Trophoblast cell (in vitro differentiated cells and primary cell): Measurements from ENCODE around the gene PLEKHJ1.

Experiments
- DNase-seq, 2 donors: peaks; one replicate each; pipeline ENCODE4 v3.0.0-alpha.2; 2016
- H2AFZ ChIP-seq: 2 replicates; pipeline ENCODE4 v1.6.1; 2013; ENCODE audit warnings: low read length, moderate library complexity, mild to moderate bottlenecking; ENCODE audit not compliant: insufficient read depth, poor library complexity
- H2AK5ac ChIP-seq: 2 replicates; pipeline ENCODE4 v1.6.1; 2013; ENCODE audit warnings: mild to moderate bottlenecking, low read length
- H2BK120ac ChIP-seq: 2 replicates; pipeline ENCODE4 v1.6.1; 2013; ENCODE audit warnings: low read length, mild to moderate bottlenecking, moderate library complexity; ENCODE audit not compliant: insufficient read depth, poor library complexity
- H2BK12ac ChIP-seq: 2 replicates; pipeline ENCODE4 v1.6.1; 2013; ENCODE audit warnings: mild to moderate bottlenecking, low read length, moderate library complexity
- H2BK5ac ChIP-seq: 2 replicates; pipeline ENCODE4 v1.6.1; 2013; ENCODE audit warnings: low read length, low read depth, moderate library complexity, mild to moderate bottlenecking; ENCODE audit not compliant: poor library complexity
- H3K14ac ChIP-seq: 2 replicates; pipeline ENCODE4 v1.6.1; 2013; ENCODE audit warnings: mild to moderate bottlenecking, low read length
- H3K18ac ChIP-seq: 2 replicates; pipeline ENCODE4 v1.6.1; 2013; ENCODE audit warnings: mild to moderate bottlenecking, low read length
- H3K23ac ChIP-seq: 2 replicates; pipeline ENCODE4 v1.6.1; 2013; ENCODE audit warnings: low read length
- H3K27ac ChIP-seq: 2 replicates; pipeline ENCODE4 v1.5.1; 2013; ENCODE audit warnings: low read depth, mild to moderate bottlenecking, inconsistent platforms, low read length, moderate library complexity
- H3K27me3 ChIP-seq: 2 replicates; pipeline ENCODE4 v1.6.1; 2013; ENCODE audit warnings: inconsistent platforms, mild to moderate bottlenecking, low read length, moderate library complexity; ENCODE audit not compliant: insufficient read depth
- H3K36me3 ChIP-seq, 2 experiments: 1 replicate in 1 of 2; 2 replicates in 1 of 2; pipeline ENCODE4 v1.6.1; 2013; ENCODE audit warnings: low read length in 2 of 2, mild to moderate bottlenecking in 2 of 2, moderate library complexity in 1 of 2; ENCODE audit not compliant: insufficient read depth in 2 of 2, control insufficient read depth in 1 of 2
- H3K4ac ChIP-seq: 2 replicates; pipeline ENCODE4 v1.6.1; 2013; ENCODE audit warnings: low read depth, mild to moderate bottlenecking, low read length, moderate library complexity
- H3K4me1 ChIP-seq, 2 experiments: 1 replicate in 1 of 2; 2 replicates in 1 of 2; pipeline ENCODE4 v1.6.1; 2013; ENCODE audit warnings: low read length in 2 of 2, mild to moderate bottlenecking in 2 of 2, moderate library complexity in 1 of 2; ENCODE audit not compliant: insufficient read depth in 2 of 2, control insufficient read depth in 1 of 2
- H3K4me2 ChIP-seq: 2 replicates; pipeline ENCODE4 v1.6.1; 2013; ENCODE audit warnings: inconsistent platforms, mild to moderate bottlenecking, low read length, moderate library complexity
- H3K4me3 ChIP-seq: 2 replicates; pipeline ENCODE4 v1.5.1; 2013; ENCODE audit warnings: mild to moderate bottlenecking, low read depth, low read length, inconsistent platforms
- H3K79me1 ChIP-seq: one replicate; pipeline ENCODE4 v1.6.1; 2013; ENCODE audit warnings: low read length
- H3K79me2 ChIP-seq: 2 replicates; pipeline ENCODE4 v1.6.1; 2013; ENCODE audit warnings: low read length, mild to moderate bottlenecking; ENCODE audit not compliant: control insufficient read depth, insufficient read depth, poor library complexity
- H3K9ac ChIP-seq: 2 replicates; pipeline ENCODE4 v1.6.1; 2013; ENCODE audit warnings: mild to moderate bottlenecking, low read length
- H3K9me3 ChIP-seq: 2 replicates; pipeline ENCODE4 v1.6.1; 2013; ENCODE audit warnings: low read depth, mild to moderate bottlenecking, control low read depth, inconsistent platforms, low read length; ENCODE audit not compliant: insufficient read depth
- H4K12ac ChIP-seq: 2 replicates; pipeline ENCODE4 v1.6.1; 2013; ENCODE audit warnings: low read depth, mild to moderate bottlenecking, low read length, moderate library complexity
- H4K8ac ChIP-seq: 2 replicates; pipeline ENCODE4 v1.6.1; 2013; ENCODE audit warnings: low read depth, mild to moderate bottlenecking, low read length, moderate library complexity
- H4K91ac ChIP-seq: one replicate; pipeline ENCODE4 v1.6.1; 2013; ENCODE audit warnings: low read depth, mild to moderate bottlenecking, low read length, moderate library complexity
- WGBS: extraction: QIAGEN DNeasy Blood & Tissue Kit; methylation state at CpG from one replicate; pipeline ENCODE4 v1.1.7; 2013; ENCODE audit warnings: missing lambda C conversion rate; ENCODE audit not compliant: insufficient read length, insufficient coverage; ENCODE audit errors: extremely low coverage; 5-methylcytosine and 5-hydroxymethylcytosine counted together

The PLEKHJ1 gene

GRCh38 chr19:2191456-2192310 lies 44.4 kb downstream of the PLEKHJ1 start:
- no peak overlapping the region for H3K18ac ChIP-seq
- H4K8ac ChIP-seq, result no peak overlapping the region
- H3K9ac ChIP-seq, result no peak overlapping the region
- no peak overlapping the region for H3K4ac ChIP-seq
- H3K23ac ChIP-seq, result no peak overlapping the region
- H4K91ac ChIP-seq, result no peak overlapping the region
- H3K9me3 ChIP-seq, result peaks cover 5% of the 10 kb centered on the region
- no peak overlapping the region for H2AK5ac ChIP-seq
- no peak overlapping the region for H2BK120ac ChIP-seq
- no peak overlapping the region for H3K4me2 ChIP-seq
- no peaks in the 10 kb centered on the region for H3K79me1 ChIP-seq
- no peaks in the 10 kb centered on the region for H3K27me3 ChIP-seq
- H3K79me2 ChIP-seq, result no peaks in the 10 kb centered on the region
- H3K27ac ChIP-seq, result no peak overlapping the region
- H2BK5ac ChIP-seq, result no peak overlapping the region
- H3K4me3 ChIP-seq, result no peak overlapping the region
- no peak overlapping the region for H4K12ac ChIP-seq
- DNase-seq, result no peak
- no peak overlapping the region for H2AFZ ChIP-seq
- H3K36me3 ChIP-seq, result peaks cover 72 to 73% of the 10 kb centered on the region in 2 experiments
- H2BK12ac ChIP-seq, result no peak overlapping the region
- H3K14ac ChIP-seq, result no peak overlapping the region
- WGBS, result no CpG with 5 or more reads among the region's 32 CpGs
- H3K4me1 ChIP-seq, result peaks cover 1 to 2% of the 10 kb centered on the region in 2 experiments

DNA sequence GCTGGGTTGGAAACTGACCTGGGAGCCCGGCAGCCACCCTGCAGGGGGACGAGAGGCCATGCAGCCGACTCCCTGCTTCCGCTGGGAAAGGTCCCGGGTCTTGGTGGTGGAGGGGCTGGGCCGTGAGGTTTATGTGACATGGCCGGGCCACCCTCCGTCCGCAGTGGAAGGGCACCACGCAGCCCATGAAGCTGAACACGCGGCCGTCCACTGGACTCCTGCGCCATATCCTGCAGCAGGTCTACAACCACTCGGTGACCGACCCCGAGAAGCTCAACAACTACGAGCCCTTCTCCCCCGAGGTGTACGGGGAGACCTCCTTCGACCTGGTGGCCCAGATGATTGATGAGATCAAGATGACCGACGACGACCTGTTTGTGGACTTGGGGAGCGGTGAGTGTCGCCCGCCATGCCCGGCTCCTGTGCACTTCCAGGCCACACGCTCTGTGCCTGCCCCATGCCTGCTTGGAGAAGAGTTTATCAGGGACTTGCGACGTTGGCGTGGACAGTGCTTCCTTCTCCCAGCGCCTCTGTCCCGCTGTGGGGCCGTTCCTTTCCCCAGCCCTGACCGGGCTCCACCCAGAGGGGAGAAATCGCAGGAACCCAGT lies 45.2 kb downstream of the PLEKHJ1 start:
- H2AFZ ChIP-seq, result no peak overlapping the region
- no CpG with 5 or more reads among the region's 37 CpGs for WGBS

DNA sequence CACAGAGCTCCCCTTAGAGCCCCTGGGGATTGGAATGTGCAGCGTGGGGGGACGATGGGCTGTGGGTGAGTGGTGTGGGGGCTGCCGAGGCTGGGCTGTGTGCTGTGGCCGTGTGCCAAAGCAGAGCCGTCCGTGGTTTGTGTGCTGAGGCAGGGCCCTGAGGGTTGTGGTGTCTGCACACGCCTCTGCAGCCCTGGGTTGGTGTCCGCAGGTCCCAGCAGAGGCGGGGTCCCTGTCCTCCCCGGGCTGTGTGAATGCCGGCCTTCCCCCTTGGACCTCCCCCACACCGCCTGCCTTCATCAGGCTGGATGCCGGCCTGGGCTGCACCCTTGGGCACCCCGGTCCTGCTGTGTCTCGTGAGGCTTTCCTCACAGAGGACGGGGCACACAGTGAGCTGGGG lies 46.2 kb downstream of the PLEKHJ1 start:
- Histone ChIP-seq H3K27me3 (no peaks in the 10 kb centered on the region), H3K23ac (no peak overlapping the region), H3K27ac (no peak overlapping the region), H3K4me1 (peaks cover 15% of the 10 kb centered on the region in 2 experiments), H2AFZ (no peak overlapping the region), H3K4me2 (no peak overlapping the region), H3K9ac (no peak overlapping the region), H2BK120ac (no peak overlapping the region), H3K18ac (no peak overlapping the region), H3K14ac (no peak overlapping the region), H3K79me1 (no peaks in the 10 kb centered on the region), H3K4me3 (no peak overlapping the region), H3K4ac (no peak overlapping the region), H3K36me3 (peaks cover 57 to 58% of the 10 kb centered on the region in 2 experiments), H4K8ac (no peak overlapping the region), H2AK5ac (no peak overlapping the region), H3K9me3 (peaks cover 5% of the 10 kb centered on the region), H4K12ac (no peak overlapping the region), H3K79me2 (no peaks in the 10 kb centered on the region), H4K91ac (no peak overlapping the region), H2BK5ac (no peak overlapping the region), H2BK12ac (no peak overlapping the region)
- WGBS, result no CpG with 5 or more reads among the region's 16 CpGs
- DNase-seq, result no peak

More for the DNA sequence above, 45.2 kb downstream of the PLEKHJ1 start:
- Histone ChIP-seq H3K79me1 (no peaks in the 10 kb centered on the region), H3K27me3 (no peaks in the 10 kb centered on the region), H3K23ac (no peak overlapping the region), H2AK5ac (no peak overlapping the region), H4K8ac (no peak overlapping the region), H2BK120ac (no peak overlapping the region), H3K4ac (no peak overlapping the region), H3K4me1 (peaks cover 9% of the 10 kb centered on the region in 2 experiments), H3K4me2 (no peak overlapping the region), H3K14ac (no peak overlapping the region), H2BK5ac (no peak overlapping the region), H4K91ac (no peak overlapping the region), H3K9ac (no peak overlapping the region), H2BK12ac (no peak overlapping the region), H3K4me3 (no peak overlapping the region), H3K27ac (no peak overlapping the region), H3K18ac (no peak overlapping the region), H4K12ac (no peak overlapping the region), H3K9me3 (peaks cover 5% of the 10 kb centered on the region), H3K36me3 (peaks cover 68 to 69% of the 10 kb centered on the region in 2 experiments), H3K79me2 (no peaks in the 10 kb centered on the region)
- DNase-seq, result no peak

- Histone ChIP-seq H4K12ac (no peak overlapping the region), H3K27ac (no peak overlapping the region), H3K4me2 (no peak overlapping the region), H4K8ac (no peak overlapping the region), H3K27me3 (no peaks in the 10 kb centered on the region), H3K18ac (no peak overlapping the region), H2BK5ac (no peak overlapping the region), H3K79me1 (no peaks in the 10 kb centered on the region), H3K23ac (no peak overlapping the region), H3K9me3 (peaks cover 2% of the 10 kb centered on the region), H3K14ac (no peak overlapping the region), H3K79me2 (no peaks in the 10 kb centered on the region), H3K4me1 (peaks cover 15% of the 10 kb centered on the region in 2 experiments), H3K4ac (no peak overlapping the region), H3K9ac (no peak overlapping the region), H3K4me3 (no peak overlapping the region), H2BK12ac (no peak overlapping the region), H2AK5ac (no peak overlapping the region), H2AFZ (no peak overlapping the region), H2BK120ac (no peak overlapping the region), H3K36me3 (peaks cover 55% of the 10 kb centered on the region in 2 experiments), H4K91ac (no peak overlapping the region)
- DNase-seq, result no peak
- WGBS, result no CpG with 5 or more reads among the region's 19 CpGs
These were observed 47.3 kb downstream of the PLEKHJ1 start for GRCh38 chr19:2188708-2189385.
